ENCODE data around the gene SINHCAF. TPM values are rescaled to one million over a fixed set of nuclear protein-coding genes. Genes with fewer than 3 reads are reported as not detected.

Gene SINHCAF
- total RNA-seq, 4 donors from 2014 or later, result 24.0 to 111 (median 55.2) TPM

- Histone ChIP-seq H3K27ac (no peak overlapping the region), H3K4me3 (replicated peaks in 1 of 3) (no peak overlapping the region), H3K9me3 (no peaks in the 10 kb centered on the region), H3K27me3 (no peaks in the 10 kb centered on the region), H3K36me3 (no peaks in the 10 kb centered on the region), H3K4me1 (peaks cover 6 to 14% of the 10 kb centered on the region in 2 donors)
- DNase-seq, result no peak
- intact Hi-C loops (cut with DNase I), result no loop called here
- WGBS, 2 donors, result 39 to 51% methylated on average over 8 of the region's 8 CpGs
- TF ChIP-seq, protein P1, sequence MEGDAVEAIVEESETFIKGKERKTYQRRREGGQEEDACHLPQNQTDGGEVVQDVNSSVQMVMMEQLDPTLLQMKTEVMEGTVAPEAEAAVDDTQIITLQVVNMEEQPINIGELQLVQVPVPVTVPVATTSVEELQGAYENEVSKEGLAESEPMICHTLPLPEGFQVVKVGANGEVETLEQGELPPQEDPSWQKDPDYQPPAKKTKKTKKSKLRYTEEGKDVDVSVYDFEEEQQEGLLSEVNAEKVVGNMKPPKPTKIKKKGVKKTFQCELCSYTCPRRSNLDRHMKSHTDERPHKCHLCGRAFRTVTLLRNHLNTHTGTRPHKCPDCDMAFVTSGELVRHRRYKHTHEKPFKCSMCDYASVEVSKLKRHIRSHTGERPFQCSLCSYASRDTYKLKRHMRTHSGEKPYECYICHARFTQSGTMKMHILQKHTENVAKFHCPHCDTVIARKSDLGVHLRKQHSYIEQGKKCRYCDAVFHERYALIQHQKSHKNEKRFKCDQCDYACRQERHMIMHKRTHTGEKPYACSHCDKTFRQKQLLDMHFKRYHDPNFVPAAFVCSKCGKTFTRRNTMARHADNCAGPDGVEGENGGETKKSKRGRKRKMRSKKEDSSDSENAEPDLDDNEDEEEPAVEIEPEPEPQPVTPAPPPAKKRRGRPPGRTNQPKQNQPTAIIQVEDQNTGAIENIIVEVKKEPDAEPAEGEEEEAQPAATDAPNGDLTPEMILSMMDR (IDR thresholded peaks at IDR 0.05), result no peak
- no peak for TF ChIP-seq POLR2A (IDR thresholded peaks at IDR 0.05)
These were observed 42.9 kb upstream of the SINHCAF start for GRCh38 chr12:31368666-31369361.

DNA sequence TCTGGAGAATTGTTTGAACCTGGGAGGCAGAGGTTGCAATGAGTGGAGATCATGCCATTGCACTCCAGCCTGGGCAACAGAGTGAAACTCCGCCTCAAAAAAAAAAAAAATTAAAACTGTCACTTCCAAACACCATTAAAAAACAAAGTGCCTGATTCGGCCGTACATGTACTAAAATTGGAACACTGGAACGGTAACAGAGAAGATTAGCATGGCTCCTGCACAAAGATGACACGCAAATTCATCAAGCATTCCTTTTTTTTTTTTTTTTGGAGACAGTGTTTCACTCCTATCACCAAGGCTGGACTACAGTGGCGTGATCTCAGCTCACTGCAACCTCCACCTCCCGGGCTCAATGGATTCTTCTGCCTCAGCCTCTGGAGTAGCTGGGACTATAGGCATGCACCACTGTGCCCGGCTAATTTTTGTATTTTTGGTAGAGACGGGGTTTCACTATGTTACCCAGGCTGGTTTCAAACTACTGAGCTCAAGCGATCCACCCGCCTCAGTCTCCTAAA lies 40.2 kb upstream of the SINHCAF start:
- WGBS, 2 donors, result 93% methylated on average over 11 of the region's 11 CpGs

GRCh38 chr12:31363831-31364230 lies 37.9 kb upstream of the SINHCAF start:
- H3K4me3 ChIP-seq (replicated peaks in 1 of 3), result no peak overlapping the region
- no peaks in the 10 kb centered on the region for H3K9me3 ChIP-seq
- H3K27ac ChIP-seq, result no peak overlapping the region
- no peak for TF ChIP-seq POLR2A (IDR thresholded peaks at IDR 0.05)
- TF ChIP-seq, protein P1 (IDR thresholded peaks at IDR 0.05), result no peak
- intact Hi-C loops (cut with DNase I), result no loop called here
- H3K4me1 ChIP-seq, result peaks cover 0 to 10% of the 10 kb centered on the region in 2 donors
- no peaks in the 10 kb centered on the region for H3K27me3 ChIP-seq
- no peaks in the 10 kb centered on the region for H3K36me3 ChIP-seq
- no peak for DNase-seq
- WGBS, 2 donors, result 64 to 87% methylated on average over 2 of the region's 2 CpGs

More for the DNA sequence above, 40.2 kb upstream of the SINHCAF start:
- no peak overlapping the region for H3K27ac ChIP-seq
- H3K36me3 ChIP-seq, result no peaks in the 10 kb centered on the region
- H3K4me1 ChIP-seq, result peaks cover 6 to 24% of the 10 kb centered on the region in 2 donors
- no peak for TF ChIP-seq POLR2A (IDR thresholded peaks at IDR 0.05)
- TF ChIP-seq, protein P1 (IDR thresholded peaks at IDR 0.05), result no peak
- intact Hi-C loops (cut with DNase I), result no loop called here
- no peak overlapping the region for H3K4me3 ChIP-seq (replicated peaks in 1 of 3)
- no peaks in the 10 kb centered on the region for H3K9me3 ChIP-seq
- DNase-seq, result no peak
- no peaks in the 10 kb centered on the region for H3K27me3 ChIP-seq

DNA sequence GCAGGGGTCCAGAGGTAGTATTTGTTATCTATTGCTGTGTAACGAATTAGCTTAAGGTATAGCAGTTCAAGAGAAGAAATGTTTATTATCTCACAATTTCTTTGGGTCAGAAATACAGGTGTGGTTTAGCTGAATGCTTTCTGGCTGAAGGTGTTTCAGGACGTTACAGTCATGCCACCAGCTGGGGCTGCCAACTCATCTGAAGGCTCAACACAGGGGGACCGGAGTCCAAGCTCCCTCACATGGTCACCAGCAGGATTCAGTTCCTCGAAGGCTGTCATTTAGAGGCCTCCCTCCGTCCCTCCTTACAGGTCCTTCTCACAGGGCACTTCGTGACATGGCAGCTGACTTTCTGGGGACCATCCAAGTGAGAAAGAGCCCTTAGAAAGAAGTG lies 37.5 kb upstream of the SINHCAF start:
- Histone ChIP-seq H3K9me3 (no peaks in the 10 kb centered on the region), H3K4me1 (peaks cover 0 to 10% of the 10 kb centered on the region in 2 donors), H3K27ac (no peak overlapping the region), H3K27me3 (no peaks in the 10 kb centered on the region), H3K4me3 (replicated peaks in 1 of 3) (no peak overlapping the region), H3K36me3 (no peaks in the 10 kb centered on the region)
- TF ChIP-seq, protein P1 (IDR thresholded peaks at IDR 0.05), result no peak
- TF ChIP-seq POLR2A (IDR thresholded peaks at IDR 0.05), result no peak
- no peak for DNase-seq
- intact Hi-C loops (cut with DNase I), result no loop called here
- WGBS, 2 donors, result 67 to 73% methylated on average over 6 of the region's 6 CpGs

DNA sequence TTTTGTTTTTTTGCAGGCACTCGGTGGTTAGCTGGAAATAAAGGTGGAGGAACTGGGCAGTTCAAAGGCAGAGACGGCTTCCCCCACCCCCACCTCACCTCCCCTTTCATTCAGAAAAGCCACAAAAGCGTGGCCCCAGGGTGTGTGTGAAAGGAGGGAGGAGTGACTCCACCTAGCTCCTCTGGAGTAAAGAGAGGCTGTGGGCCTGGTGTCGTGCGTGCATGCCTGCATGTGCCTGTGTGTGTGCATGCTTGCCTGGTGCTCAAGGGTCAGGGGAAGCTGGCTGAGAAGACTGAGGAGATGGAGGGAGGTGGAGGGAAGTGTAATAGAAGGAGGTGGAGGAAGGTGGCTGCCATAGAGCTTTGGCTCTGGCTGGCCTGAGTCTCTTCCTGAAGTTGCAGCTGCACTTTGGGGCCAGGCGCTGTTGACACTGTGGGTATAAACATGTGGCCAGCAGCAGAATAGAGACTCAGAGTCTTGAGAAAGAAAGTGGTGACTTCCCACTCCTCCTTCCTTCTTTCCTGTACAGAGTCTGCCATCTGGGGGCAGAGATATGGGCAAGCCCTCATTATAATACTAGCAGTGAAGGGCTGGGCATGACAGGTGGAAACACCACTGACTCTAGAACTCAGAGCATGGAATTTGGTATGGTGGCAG lies 36.9 kb upstream of the SINHCAF start:
- no peaks in the 10 kb centered on the region for H3K36me3 ChIP-seq
- intact Hi-C loops (cut with DNase I), result no loop called here
- no peak overlapping the region for H3K4me3 ChIP-seq (replicated peaks in 1 of 3)
- 29 to 32% methylated on average over 6 of the region's 6 CpGs for WGBS, 2 donors
- TF ChIP-seq, protein P1 (IDR thresholded peaks at IDR 0.05), result no peak
- TF ChIP-seq POLR2A (IDR thresholded peaks at IDR 0.05), result no peak
- H3K4me1 ChIP-seq, result peaks cover 0 to 10% of the 10 kb centered on the region in 2 donors
- H3K27ac ChIP-seq, result no peak overlapping the region
- no peaks in the 10 kb centered on the region for H3K27me3 ChIP-seq
- DNase-seq, result peak; percentile 20 to 30
- no peaks in the 10 kb centered on the region for H3K9me3 ChIP-seq
